PFSK-1 (cell line): ENCODE results near the gene NDST1.

Source experiments
- POLR2AphosphoS5 ChIP-seq: IDR thresholded peaks from 2 replicates; pipeline ENCODE4 v1.6.1; 2012; ENCODE audit warnings: low read depth, mild to moderate bottlenecking, control low read depth, low read length, moderate library complexity
- TAF1 ChIP-seq: IDR thresholded peaks from 2 replicates; pipeline ENCODE4 v1.6.1; 2012; ENCODE audit warnings: low read length, control low read depth, borderline replicate concordance; ENCODE audit not compliant: insufficient read depth
- TF ChIP-seq, protein P1 (sequence below), 2 experiments: IDR thresholded peaks; 2 replicates each; pipeline versions ENCODE4 v1.6.1 to v1.8.0; 2011 to 2012; ENCODE audit warnings: low read depth in 2 of 2, low read length in 2 of 2, control low read depth in 1 of 2, inconsistent platforms in 1 of 2, mild to moderate bottlenecking in 1 of 2, moderate library complexity in 1 of 2; ENCODE audit not compliant: insufficient read depth in 1 of 2

DNA sequence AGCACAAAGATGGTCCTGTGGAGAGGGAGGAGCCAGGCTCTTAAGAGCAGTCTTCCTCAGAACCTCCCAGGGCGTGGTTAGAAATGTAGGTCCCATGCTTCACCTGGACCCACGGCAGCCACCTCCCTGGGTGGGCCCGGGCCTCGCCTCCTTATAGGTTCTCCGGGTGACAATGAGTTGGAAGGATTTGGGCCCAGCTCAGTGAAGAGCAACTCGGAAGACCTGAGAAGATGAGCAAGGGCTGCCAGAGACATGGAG is 26.3 kb upstream of the NDST1 start:
- no peak for TF ChIP-seq POLR2AphosphoS5
- TF ChIP-seq, protein P1, sequence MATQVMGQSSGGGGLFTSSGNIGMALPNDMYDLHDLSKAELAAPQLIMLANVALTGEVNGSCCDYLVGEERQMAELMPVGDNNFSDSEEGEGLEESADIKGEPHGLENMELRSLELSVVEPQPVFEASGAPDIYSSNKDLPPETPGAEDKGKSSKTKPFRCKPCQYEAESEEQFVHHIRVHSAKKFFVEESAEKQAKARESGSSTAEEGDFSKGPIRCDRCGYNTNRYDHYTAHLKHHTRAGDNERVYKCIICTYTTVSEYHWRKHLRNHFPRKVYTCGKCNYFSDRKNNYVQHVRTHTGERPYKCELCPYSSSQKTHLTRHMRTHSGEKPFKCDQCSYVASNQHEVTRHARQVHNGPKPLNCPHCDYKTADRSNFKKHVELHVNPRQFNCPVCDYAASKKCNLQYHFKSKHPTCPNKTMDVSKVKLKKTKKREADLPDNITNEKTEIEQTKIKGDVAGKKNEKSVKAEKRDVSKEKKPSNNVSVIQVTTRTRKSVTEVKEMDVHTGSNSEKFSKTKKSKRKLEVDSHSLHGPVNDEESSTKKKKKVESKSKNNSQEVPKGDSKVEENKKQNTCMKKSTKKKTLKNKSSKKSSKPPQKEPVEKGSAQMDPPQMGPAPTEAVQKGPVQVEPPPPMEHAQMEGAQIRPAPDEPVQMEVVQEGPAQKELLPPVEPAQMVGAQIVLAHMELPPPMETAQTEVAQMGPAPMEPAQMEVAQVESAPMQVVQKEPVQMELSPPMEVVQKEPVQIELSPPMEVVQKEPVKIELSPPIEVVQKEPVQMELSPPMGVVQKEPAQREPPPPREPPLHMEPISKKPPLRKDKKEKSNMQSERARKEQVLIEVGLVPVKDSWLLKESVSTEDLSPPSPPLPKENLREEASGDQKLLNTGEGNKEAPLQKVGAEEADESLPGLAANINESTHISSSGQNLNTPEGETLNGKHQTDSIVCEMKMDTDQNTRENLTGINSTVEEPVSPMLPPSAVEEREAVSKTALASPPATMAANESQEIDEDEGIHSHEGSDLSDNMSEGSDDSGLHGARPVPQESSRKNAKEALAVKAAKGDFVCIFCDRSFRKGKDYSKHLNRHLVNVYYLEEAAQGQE (IDR thresholded peaks at IDR 0.05; ENCODE audit: insufficient read depth in 1 of 2, low read depth in 2 of 2, low read length in 2 of 2), result no peak
- TF ChIP-seq TAF1, result no peak
